Stimulated activated CD4-positive, alpha-beta T cell treated with anti-CD3 and anti-CD28 coated beads, Interleukin-4, amount 100 ng/mL, for 24 hours (primary cell): Measurements from ENCODE around the gene RNFT2.

Experiments used
- DNase-seq: peaks from one replicate; pipeline ENCODE4 v3.0.0-alpha.2; 2020

RNFT2 gene, protein sequence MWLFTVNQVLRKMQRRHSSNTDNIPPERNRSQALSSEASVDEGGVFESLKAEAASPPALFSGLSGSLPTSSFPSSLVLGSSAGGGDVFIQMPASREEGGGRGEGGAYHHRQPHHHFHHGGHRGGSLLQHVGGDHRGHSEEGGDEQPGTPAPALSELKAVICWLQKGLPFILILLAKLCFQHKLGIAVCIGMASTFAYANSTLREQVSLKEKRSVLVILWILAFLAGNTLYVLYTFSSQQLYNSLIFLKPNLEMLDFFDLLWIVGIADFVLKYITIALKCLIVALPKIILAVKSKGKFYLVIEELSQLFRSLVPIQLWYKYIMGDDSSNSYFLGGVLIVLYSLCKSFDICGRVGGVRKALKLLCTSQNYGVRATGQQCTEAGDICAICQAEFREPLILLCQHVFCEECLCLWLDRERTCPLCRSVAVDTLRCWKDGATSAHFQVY

GRCh38 chr12:116737774-116738657 lies at the start of gene RNFT2, which contains the start of gene SPRING1:
Gene RNFT2, plus strand, starts transcription at chr12:116738315. Its CDS starts 2,183 bp downstream, at chr12:116740498.
Gene SPRING1, minus strand, starts transcription at chr12:116738069. Its CDS starts 169 bp downstream, at chr12:116737900.
- peak; percentile 99 for DNase-seq

DNA sequence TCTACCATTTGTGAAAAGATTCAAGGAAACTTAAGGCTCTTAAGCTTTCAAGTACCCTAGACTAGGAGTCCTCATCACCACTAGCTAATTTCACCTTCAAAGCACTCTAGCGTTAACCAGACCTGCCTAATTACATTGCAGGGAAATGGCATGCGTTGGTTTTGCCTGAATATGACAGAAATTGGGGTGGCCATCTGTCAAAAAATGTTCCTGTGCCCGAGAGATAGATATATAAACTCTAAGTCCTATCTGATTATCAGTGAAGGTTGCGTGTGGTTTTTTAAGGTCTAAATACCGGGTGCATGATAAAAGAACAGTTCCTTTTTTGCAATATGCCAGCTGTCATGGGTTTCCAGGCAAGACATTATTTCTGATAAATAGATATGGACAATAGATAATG lies 48.6 kb upstream of the RNFT2 start:
- DNase-seq = no peak

GRCh38 chr12:116689979-116690744 lies 48.0 kb upstream of the RNFT2 start:
- DNase-seq = no peak

DNA sequence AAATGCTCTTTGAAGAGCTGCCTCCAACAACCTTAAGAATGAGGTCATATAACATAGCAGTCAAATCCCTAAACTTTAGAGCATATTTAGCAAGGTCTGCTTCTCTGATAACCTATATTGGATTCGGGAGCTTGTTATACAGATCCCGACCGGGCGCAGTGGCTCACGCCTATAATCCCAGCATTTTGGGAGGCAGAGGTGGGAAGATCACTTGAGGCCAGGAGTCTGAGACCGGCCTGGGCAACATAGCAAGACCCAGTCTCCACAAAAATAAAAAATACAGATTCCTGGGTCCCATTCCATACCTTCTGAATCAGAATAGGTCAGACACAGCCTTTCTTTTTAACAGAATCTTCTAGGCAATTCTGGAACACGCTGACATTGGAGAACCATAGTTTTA lies 46.9 kb upstream of the RNFT2 start:
- DNase-seq = no peak

- no peak for DNase-seq
Measured at GRCh38 chr12:116691636-116692035, 46.5 kb upstream of the RNFT2 start.

DNA sequence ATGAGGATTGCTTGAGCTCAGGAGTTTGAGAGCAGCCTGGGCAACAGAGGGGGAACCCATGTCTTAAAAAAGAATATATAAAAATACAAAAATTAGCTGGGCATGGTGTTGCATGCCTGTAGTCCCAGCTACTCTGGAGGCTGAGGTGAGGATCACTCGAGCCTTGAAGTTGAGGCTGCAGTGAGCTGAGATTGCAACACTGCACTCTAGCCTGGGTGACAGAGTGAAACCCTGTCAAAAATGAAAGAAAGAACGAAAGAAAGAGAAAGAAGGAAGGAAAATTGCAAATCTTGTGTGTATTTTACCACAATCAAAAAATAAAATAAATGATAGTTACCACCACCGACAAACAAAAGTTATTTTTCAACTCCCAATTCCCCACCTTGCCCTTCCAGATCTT lies 45.5 kb upstream of the RNFT2 start:
- DNase-seq = no peak

DNA sequence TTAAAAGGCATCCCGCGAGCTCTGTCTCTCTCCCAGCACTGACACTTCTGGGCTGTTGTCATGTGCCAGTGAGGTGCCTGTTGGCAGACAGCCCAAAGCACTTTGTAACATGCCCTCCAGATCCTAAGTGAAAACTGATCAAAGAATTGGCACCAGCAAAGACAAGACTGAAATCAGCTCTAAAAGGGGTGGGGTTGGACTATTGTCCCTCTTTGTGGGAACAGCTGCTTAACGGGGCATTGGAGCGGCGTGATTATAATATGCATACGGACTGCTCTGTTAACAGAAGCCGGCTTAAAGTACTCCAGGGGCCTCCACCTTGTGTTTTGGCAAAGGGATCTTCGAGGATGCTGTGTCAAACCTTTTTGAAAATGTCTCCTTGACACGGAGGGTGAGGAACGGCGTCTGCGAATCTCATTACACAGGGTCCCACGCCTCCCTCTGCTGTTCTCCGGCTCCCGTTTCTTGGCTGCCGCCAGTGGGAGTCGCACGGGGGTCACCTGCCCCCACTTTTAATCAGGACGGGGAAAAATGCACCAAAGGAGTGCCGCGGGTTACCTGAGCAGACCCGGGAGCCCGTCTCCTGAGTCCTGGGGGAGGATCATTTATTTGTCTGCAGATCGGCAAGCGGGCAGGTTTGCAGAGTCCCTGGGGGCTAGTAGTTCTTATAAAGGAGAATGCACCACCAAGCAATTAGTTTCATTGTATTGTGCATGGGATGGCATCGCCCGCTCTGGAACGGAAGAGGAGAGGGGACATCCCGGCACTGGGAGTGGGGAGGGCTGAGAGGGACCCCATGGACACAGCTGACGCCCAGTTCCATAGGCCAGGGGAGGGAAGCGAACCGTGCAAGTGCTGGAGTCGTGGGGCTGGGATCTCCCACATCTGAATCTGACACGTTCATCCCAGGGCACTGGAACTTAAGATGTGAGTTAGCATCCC lies 44.6 kb upstream of the RNFT2 start:
- DNase-seq = no peak

- no peak for DNase-seq
Measured at GRCh38 chr12:116694653-116695463, 43.3 kb upstream of the RNFT2 start.

- no peak for DNase-seq
Measured at GRCh38 chr12:116695464-116695725, 42.7 kb upstream of the RNFT2 start.

DNA sequence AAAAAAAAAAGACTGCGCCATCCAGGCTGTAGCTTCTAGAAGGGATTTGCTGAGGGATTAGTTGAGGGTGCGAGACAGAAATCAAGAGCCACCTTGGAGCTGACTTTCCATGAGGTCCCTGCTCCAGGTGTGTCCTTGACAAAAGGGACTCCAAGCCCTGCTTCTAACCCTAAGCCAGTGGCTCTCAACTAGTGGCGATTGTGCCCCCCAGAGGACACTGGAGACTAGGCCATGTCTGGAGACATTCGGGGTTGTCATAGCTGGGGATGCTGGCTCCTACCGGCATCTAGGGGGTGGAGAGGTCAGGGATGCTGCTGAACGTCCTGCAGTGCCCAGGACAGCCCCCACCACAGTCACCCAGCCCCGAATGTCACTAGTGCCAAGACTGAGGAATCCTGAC lies 40.8 kb upstream of the RNFT2 start:
- DNase-seq = no peak

DNA sequence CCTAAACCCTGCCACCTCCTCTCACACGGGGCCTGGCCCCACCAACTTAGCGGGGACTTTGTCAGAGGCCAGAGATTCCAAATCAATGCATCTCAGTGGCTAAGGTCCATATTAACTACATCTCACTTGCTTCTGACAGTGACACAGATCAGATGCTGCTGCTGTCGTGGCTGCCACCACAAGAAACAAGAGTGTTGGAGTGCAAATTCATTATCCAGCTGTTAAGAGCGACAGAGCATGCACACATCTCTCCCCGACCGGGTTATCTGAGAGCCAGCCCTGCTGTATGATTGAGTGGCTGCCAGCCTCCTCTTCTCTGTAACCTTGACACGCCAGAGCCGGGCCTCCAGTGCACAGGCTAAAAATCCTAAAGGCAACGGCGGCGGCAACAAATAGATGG lies 40.4 kb upstream of the RNFT2 start:
- DNase-seq = no peak

DNA sequence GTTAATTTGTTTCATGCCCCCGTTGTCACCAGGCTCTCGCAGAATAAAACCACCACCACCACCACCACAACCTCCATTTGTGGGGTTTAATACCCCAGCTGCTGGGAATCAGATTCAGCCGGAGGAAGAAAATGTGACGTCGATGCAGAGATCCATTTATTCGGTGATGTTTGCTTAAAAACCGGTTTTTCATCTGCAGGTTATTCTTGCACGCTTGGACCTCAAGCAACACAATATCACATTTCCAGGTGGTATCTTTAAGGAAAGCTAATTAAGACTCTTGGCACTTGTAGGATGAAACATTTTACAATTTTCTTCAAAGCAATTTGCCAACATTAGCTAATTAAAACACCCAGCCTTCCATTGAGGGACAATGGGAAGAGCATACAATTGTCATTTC lies 40.0 kb upstream of the RNFT2 start:
- DNase-seq = no peak

GRCh38 chr12:116698554-116699075 lies 39.5 kb upstream of the RNFT2 start:
- DNase-seq = no peak

GRCh38 chr12:116700066-116700465 lies 38.0 kb upstream of the RNFT2 start:
- no peak for DNase-seq

DNA sequence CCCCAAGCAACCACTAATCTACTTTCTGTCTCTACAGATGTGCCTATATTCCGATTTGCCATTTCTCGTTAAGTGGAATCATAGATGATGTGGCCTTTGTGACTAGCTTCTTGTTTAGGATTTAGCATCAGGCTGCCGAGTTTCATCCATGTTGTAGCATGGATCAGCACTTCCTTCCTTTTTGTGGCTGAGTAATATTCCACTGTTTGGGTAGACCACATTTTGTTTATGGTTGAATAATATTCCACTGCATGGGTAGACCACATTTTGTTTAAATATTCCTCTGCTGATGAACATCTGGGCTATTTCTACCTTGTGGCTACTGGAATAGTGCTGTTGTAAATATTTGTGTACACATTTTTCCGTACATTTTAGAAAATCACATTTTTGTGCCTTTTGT lies 36.7 kb upstream of the RNFT2 start:
- no peak for DNase-seq

DNA sequence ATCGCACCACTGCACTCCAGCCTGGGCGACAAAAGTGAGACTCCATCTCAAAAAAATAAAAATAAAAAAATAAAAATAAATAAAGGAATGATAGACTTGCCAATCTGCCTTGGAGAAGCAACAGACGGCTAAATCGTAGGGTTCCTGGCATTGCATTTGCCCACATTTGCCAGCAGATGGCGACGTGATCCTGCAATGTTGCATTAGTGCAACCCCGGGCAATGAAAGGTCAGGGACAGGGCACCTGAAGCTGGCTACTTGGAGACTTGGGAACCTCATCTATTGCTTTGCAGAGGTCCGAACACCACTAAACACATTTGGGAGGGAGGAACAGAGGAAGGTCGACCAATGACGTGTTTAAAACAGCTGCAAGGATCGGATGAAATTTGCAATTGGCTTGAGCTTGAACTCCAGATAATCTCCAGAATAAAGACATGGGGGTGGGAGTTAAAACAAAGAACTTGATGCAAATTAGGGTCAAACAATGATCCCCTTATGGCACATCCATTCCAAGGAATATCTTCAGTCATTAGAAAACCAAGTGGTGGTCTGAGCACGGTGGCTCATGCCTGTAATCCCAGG lies 34.8 kb upstream of the RNFT2 start:
- DNase-seq = peak; percentile 74

- DNase-seq = no peak
Measured at GRCh38 chr12:116707751-116708150, 30.4 kb upstream of the RNFT2 start.

- peak; percentile 46 for DNase-seq
Measured at GRCh38 chr12:116708826-116709756, 29.0 kb upstream of the RNFT2 start.

- no peak for DNase-seq
Measured at GRCh38 chr12:116709768-116710167, 28.3 kb upstream of the RNFT2 start.
